GM19467 (cell line): ENCODE measurements around the gene ITPR2.

Experiments used
- ATAC-seq: cut with Tn5 transposase; IDR thresholded peaks from one replicate; pipeline ENCODE4 v1.9.1; 2021; ENCODE audit warnings: mild to moderate bottlenecking, moderate library complexity; ENCODE audit not compliant: unreplicated experiment

ITPR2 gene

DNA sequence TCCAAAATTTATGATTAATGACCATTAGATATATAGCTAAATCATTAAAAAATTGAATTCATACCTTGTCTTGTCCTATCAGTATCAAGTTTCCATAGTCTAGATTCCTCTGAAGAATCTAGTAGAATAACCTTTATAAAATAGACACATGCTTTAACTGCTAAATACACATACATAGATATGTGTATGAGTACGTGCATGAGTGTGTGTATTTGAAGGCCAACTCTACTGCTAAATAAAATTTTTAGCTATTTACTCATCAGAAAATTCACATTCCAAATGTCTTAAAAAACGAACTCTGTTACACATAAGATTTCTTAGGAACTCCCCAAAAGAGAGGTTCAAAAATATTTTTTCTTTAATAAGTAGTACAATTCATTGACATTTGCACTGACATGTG, 404.6 kb downstream of the ITPR2 start:
- ATAC-seq: no peak

DNA sequence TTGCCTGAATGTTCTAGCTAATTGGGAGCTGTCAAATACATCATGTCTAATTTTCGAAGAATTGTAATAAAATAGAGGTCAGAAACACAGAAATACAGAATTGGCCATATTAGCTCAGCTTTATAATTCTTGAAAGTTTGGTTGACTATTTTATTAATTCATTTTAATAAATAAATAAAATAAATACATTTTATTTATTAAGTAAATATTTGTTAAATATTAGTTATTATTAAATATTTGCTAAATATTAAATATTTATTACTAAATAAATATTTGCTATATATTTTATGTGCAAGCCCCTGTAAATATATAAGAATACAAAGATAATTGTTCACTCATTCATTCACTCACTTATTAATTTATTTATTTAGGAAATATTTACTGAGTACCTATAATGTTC, 406.3 kb downstream of the ITPR2 start:
- no peak for ATAC-seq

DNA sequence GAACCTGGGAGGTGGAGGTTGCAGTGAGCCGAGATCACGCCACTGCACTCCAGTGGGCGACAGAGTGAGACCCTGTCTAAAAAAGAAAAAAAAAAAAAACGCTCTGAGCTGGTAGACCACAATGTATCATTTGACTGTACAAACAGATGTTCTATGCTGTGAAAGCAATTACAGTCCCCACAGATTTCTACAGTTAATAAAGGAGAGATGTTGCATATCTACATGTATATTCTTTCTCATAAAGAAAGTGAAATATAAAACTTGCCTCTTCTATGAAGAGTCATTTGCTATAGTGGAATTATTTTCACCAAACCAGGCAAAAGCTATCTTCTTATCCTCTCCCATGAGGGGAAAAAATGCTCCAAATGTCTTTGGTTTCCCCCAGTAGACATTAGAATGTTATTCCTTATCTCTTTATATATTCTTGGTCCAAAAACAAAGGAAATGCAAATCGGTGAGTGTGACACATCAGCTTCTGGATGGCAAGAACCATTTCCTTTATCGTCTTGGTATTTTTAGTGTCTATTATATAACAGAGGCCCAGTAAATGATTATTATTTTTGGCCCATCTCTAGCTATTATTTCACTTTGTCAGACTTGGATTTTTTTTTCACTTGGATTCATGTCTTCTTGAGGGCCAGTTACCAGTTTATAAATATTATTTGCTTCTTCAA, 407.3 kb downstream of the ITPR2 start:
- peak; percentile 47 for ATAC-seq

DNA sequence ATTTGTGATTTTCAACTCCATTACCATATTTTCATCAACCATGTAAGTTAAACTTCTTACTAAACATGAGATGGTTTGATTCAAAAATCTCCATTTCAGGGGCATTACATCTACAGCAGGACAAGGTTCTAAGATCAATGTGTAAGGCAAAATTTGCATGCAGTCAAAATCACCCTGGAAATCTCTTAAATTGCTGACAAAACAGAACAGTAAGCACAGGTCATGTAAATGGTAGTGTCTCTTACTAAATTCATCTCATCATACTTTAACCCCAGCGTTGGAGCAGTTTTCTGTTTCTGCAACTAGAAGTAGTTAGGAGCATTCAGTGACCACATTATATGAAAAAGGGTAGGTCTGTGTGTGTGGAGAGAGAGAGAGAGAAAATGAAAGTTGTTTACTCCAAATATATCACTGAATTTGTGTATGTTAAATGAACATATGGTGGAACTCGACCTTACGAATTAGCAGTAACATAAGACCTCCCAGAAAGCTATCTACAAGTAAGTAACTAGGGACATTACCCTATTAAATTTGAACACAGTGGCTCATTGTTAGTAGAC, 410.1 kb downstream of the ITPR2 start:
- no peak for ATAC-seq

DNA sequence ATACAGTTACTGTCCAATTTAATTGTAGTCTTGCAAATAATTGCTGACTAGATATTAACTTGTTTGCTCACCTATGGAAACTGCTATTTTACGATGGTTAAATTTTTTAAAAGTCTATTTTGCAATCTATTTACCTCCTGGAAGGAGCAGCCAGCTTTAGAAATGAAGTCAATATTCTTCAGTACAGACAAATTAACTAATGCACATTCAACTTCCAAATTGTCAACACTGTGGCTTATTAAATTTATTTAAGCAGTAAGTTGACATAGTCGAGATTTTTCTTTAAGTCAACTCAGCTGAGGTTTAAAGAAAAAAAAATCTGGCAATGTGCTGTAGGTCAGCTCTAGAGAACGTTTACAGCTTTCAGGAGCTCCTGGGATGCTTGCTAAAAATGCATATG, 416.4 kb downstream of the ITPR2 start:
- no peak for ATAC-seq

DNA sequence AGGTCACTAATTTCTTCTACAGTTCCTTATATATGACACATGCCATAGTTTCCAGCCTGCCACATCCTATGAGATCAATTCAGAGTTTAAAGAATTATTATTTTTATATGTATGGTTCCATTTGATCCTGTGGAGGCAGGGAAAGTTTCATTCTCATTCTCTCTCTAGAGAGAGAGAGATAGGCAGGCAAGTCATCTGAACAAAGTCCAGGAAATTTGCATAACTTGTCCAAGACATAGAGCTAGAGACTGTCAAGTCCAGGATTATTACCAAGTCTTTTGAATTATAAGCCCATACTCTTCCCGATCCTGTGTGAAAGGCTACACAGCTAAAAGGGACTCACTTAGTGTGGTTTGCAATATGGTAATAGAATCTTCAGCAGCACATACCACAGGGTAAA, 422.3 kb downstream of the ITPR2 start:
- ATAC-seq: no peak

DNA sequence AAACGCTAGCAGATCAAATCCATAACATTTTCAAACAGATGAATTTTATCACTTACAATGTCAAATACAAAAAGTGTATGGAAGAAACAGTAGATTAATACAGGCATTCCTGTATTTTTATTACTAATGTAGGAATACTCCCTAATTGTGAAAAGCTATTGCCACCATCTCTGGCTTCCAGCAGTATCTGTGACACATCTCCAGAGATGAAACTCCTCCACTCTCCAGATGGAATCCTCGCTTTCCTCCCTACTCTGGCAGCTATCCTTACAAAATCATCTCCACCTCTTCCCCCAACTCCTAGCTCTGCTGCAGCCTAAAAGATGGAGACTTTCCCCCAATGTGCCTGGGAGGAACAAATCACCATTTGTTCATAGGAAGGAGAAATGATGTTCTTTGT, 426.2 kb downstream of the ITPR2 start:
- no peak for ATAC-seq

DNA sequence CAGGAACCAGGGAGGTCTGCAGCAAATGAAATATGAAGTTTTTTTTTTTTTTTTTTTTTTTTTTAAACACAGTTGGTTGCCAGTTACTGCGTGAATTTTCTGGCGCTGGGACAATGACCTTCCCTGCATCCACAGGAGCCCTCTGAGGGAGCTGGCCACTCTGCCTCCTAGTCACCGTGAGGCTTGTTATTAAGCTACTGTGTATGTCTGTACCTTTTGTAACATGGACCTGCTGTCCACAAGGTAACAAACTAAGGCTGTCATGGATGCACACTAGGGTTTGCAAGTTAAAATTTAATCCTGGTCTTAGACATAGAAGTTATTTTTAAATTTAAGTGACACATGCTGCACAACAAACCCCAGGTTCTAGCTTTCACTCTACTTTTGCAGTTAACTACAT, 426.6 kb downstream of the ITPR2 start:
- no peak for ATAC-seq

DNA sequence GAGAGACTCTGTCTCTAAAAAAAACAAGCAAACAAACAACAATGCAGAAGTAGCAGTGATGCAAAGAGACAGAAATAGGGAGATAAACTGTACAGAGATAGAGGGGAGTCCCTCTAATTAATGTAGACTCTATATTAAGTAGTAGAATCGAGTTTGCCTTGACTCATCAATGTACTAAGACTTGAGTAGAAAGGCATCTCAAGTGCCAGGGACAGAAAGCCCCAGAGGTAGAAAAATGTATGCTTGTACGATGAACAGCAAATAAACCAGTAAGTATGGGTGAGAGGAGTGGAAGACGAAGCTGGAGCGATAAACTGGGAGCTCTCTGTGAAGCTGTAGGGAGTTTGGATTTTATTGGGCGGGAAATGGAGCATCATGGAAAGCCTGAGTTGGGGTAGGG, 429.4 kb downstream of the ITPR2 start:
- ATAC-seq: no peak

DNA sequence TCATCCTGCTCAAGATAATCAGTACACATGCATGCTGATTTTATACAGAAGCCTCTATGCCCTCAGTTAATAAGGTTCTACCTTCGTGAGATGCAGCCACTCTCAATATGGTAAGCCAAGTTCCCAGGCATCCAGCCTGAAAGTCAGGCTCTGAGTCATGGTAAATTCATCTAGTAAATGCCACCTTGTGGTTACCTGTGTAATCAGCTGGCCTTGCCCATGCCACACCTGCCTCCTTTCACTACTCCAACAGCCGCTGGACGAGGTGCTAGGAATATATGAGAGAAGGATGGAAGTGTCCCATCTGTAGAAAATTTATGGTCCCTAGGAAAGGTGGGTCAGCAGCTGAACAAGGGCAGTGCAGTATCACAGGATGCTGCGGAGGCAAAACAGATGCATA, 430.3 kb downstream of the ITPR2 start:
- no peak for ATAC-seq

DNA sequence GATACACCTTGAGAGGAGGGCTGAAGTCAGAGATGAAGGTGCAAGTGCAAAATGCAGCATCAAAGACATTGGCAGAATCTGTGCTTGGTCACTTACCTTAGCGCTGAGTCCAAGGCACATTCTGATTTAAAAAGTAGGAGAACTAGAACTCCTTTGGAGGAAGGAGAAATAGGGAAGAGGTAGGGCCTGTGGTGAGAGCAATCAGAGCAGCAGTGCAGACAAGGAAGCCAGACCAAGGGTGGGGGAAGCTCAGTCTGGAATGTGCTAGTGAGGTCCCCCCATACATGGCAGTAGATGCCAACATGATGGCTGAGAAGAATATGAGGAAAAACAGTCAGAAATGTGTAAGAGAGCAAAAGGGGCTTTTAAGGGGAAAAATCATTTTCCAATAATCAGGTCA, 431.1 kb downstream of the ITPR2 start:
- no peak for ATAC-seq

DNA sequence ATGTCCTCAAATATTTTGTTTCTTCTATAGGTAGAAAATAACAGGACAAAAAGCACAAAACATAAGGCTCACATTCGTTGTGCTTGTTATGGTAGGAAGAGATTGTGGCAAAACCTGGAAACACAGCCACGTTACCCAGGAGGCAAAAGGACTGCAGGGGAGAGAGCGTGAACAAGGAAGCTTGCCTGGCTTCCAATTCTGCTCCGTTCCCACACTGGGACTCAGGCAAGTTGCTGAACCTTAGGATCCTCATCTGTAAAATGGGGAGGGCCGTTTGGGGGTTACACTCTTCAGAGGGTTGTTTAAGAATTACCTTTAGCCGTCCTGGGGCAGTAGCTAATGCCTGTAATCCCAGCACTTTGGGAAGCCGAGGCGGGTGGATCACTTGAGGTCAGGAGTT, 432.4 kb downstream of the ITPR2 start:
- no peak for ATAC-seq

DNA sequence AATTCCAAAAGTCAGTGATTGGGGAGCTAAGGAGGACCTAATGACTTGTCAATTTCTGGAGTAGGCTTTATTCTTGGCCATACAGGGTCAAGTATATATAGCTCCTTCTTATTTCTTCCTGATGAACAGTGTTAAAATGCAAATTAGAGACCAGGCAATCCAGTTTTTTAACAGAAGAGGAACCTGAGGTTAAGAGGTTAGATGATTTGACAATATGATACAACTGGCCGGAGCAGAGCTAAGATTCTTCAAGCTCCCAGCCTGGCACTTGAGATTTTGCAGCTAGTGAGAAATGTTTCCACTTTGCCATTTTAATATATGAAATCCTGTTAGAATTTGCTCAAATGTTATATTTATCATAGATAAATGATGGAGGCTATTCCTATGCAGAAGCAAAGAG, 433.6 kb downstream of the ITPR2 start:
- no peak for ATAC-seq

DNA sequence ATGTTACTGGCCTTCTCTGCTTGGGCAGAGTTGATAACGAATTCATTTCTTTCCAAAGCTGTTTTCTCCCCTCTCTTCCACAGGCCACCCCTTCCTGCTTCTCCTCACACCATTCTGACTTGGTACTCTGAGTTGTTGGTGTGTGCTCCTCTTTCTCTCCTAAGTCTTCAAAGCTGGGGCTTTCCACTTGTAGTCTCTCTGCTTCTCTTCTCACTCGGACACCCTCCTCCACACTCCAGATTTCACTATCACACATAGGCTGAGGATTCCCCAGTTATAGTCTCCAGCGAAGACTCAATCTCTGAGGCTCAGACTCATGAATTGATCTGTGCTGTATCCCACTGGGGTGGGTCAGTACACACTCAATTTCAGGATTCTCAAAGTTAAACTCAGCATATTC, 436.6 kb downstream of the ITPR2 start:
- ATAC-seq: no peak

DNA sequence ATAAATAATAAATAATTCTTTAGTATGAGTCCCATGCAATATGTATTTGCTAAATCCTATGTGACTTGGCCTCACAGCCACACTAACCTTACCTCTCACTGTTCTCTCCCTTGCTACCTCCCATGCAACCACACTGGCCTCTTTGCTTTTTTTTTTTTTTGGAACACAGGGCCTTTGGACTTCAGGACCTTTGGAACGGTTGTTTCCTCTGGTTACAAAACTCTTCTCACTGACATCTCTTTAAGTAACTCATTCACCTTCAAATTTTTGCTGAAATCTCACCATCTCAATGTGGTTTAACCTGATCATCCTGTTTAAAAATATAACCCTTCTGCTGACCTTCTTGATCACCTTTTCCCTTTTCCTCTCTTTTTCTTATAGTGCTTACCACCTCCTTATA, 443.7 kb downstream of the ITPR2 start:
- no peak for ATAC-seq

DNA sequence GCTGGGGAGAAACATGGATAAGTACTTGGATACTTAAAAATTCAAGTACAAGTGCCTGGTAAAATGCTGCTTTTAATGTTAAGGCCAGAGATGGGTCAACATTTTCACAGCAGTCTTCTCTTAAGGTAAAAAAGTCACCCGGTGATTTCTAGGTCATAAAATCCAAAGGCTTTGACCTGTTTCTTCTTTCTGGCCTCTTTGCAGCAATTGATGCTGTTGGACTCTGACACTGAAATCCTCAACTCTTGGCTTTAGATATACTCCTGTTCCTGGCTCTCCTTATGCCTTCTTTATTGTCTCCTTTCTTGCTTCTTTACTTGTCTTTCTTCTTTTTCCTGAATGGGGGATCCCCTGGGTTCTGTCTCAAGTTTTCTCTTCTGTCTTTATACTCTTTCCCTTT, 448.5 kb downstream of the ITPR2 start:
- no peak for ATAC-seq

DNA sequence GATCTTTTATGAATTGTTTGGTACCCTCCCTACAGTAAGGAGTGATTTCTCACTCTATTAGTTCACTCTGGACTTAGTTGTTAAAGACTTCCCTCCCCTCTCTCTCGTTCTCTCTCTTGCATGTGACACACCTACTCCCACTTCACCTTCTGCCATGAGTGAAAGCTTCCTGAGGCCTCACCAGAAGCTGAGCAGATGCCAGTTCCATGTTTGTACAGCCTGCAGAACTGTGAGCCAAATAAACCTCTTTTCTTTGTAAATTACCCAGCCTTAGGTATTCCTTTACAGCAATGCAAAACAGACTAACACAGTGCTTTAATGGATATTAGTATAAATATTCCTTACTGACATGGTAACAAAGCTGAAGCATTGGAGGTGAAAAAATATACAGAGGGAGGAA, 450.0 kb downstream of the ITPR2 start:
- no peak for ATAC-seq

DNA sequence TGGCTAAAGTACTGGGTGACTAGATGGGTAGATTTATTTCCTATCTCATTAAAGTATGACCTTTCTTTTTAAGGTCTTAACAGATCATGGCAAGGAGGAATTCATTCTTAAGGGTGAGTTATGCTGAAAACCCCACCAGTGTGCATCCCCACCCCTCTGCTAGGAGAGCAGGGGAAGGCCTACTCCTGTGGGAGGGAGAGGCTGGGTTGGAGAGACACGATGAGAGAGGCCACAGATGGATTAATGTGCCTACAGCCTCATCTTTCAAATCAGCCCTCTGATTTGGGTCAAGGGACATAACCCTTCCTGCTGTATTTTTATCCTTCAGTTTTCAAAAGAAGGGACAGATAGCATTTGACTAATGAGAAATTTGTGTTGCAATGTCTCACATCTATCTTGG, 452.1 kb downstream of the ITPR2 start:
- no peak for ATAC-seq

DNA sequence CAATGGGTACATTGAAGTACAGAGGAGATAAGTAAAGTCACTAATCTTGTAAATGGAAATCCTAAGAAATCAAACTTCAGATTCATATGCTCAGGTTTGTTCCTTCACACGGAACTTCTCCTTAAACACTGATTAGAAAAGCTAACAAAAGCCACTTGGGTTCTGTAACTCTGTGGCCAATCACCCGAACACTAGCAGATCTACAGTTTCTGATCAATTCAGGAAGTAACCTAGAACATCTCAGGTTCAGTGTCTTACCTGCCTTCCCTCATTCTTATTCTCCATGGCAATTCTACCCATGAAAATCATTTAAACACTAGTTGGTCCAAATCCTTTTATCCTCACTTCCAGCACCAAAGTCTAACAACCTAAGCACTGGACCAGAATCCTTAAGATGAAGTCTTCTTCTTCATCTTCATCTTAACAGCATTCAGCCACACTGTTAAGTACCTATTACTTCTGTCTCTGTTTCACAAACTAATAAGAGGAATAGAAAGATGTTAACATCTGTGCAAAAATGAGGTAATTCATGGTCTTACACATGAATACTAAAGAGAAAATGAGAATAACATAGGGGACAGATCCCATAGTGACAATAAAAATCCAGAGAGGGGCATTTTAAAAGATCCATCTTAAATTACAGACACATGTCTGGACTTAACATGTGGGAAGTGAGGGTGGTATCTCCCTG, 453.1 kb downstream of the ITPR2 start:
- ATAC-seq: no peak

DNA sequence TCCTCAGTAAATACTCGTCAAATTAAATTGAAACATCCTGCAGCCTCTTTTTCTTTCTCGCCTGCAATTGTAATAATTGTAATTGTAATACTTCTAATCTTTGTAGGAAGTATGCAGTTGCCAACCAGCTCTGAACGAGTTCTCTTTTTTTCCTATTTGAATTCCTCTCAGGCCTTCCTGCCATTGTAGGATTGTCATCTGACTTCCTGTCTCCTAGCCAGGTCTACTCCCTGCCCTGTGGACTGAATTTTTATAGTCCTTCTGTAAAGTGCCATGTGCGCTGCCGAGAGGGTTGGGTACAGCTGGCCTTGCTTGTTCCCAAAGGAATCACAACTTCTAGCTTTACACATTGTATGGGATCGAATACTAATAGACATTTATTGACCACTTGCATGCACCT, 454.3 kb downstream of the ITPR2 start:
- no peak for ATAC-seq

DNA sequence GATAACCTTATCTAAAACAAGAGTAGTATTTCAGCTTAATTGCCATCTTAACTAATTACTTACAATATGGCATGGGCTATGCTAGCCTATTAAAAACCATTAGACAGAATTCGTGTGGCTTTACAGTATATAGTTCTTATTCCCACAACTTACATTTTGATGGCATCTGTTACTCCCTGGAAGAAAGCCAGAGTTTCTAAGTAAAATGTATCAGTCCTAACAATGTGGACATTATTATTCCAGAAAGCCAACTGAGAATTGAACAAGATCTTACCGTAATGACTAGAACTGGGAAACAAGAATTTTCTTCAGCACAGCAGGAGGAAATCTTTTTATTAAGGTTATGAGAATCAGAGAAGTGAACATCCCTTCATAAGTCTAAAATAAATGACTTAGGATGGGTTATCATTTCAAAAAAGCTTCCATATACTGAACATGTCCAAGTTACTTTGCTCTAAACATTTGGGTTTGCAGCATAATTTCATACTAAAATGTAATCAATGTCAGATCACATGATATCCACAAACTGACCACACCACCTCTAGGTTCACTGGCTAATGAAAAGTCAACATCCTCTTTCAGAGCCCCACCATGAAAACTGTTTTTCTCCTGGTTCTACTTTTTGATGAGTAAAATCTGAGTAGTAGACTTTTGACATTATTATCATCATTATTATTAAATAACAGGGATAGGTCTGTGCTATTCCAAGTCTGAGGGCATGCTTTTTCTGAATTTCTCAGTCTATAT, 457.9 kb downstream of the ITPR2 start:
- no peak for ATAC-seq
